NCI-H69 (cell line): ENCODE data around the gene SSBP2.
A peak's percentile ranks its signal among the peaks of the same experiment; 100 is the strongest.

Source experiments
- DNase-seq: peaks from one replicate; lab custom pipeline; 2025; lab: John Stamatoyannopoulos, UW

SSBP2 gene

DNA sequence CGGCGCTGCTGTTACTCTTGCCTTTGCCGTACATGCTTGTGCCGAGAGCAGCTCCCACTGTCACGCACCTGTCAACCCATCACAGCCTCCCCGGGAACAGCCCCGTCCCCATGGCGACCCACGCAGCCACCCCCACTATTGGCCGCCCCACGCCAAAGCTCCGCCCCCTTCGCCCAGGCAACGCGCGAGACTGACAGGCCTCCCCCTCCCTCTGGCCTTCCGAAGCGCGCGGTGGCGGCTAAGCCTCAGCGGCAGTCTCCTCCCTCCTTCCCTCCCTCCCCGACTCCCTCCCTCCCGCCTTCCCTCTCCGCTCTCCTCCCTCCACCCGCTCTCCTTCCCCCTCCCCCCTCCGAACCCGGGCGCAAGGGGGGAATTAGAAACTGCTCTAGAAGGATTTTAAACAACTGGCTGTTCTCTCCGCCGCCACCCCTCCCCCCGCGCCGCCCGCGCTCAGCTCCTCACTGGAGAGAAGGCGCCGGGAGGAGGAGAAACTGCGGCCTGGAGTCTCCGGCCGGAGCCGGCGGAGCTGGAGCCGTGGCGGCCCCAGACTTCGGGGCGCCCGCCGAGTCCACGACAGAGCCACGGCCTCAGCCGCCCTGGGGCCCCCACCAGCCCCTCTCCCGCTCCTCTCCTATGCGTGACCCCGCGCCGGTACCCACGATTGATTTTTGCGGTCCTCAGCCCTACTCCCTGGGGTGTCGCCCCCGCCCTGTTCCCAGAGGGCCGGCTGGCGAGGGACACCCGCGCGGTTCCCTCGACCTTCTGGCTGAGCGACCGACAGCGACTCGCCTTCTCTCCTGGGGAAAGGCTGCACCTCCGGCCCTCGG lies at the start of gene SSBP2:
SSBP2 (minus strand) TSS at position 89 of the 827 bp plus-strand sequence; CDS start at position 34, 55 bp downstream.
- DNase-seq = peak; percentile 99

DNA sequence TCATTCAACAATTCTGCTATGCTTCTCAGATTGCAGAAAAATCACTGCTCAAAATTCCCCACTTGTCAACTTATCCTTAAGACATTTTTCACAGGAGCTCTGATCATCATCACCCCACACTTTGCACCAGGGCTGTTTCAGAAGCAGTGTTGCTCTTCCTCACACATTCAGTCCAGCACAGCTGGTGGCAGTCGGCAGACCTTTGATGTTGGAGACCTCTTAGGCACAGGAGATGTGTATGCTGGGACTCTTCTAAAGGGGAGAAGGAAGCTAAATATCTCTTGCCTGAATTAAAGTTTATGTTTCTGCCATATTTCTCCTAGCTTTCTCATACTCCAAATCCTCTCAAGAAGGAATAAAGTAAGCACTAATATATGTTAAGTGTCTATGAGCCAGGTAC lies 44.8 kb upstream of the SSBP2 start:
- no peak for DNase-seq

DNA sequence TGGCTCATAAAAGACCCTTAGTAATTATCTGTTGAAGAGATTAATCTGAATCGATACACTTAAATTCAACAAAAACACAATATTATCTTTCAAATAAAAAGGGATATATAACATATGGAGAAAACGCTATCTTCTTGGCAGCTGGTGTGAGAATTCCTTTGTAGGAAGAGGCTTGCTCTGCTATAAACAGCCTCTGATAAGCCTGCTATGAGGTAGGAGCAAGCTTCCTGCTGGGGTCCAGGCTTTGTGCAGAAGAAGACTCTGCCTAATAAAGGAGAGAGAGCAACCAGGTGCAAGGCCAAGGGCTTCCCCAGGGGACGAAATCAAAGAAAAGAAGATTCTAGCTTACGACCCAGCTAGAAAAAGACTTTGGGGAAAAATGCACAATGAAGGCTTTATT lies 43.3 kb upstream of the SSBP2 start:
- DNase-seq = no peak

DNA sequence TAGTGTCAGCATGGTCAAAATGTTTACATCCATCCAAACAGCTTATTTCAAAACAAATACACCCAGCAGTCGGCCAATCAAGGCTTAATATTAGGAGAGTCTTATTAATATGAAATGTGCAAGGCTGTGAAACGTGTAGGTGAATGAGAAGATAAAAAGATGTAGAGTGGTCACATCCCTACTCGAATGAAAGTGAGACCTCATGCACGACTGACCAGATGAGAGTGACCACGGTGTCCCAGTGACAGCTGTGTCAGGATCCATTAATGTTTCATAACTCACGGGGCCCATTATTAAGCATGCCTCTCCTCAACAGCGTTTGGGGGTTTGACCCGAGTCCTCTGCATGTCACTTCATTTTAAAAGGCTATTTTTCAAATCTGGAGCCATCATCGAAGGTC lies 39.4 kb upstream of the SSBP2 start:
- DNase-seq = no peak

DNA sequence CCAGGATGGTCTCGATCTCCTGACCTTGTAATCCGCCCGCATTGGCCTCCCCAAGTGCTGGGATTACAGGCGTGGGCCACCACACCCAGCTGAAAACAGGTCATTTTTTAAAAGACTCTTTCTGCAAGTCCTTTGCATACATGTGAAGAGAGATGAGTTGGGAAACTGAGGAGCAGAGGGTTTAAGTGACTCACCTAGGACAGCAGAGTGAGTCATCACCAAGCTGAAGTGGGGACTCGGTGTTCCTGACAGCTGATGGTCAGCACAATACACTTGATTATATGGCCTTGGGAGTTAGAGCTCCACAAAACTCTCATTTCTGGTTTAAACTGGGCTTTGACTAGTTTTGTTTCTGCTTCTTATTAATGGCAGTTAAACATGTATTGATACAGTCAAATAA lies 38.1 kb upstream of the SSBP2 start:
- DNase-seq = no peak

DNA sequence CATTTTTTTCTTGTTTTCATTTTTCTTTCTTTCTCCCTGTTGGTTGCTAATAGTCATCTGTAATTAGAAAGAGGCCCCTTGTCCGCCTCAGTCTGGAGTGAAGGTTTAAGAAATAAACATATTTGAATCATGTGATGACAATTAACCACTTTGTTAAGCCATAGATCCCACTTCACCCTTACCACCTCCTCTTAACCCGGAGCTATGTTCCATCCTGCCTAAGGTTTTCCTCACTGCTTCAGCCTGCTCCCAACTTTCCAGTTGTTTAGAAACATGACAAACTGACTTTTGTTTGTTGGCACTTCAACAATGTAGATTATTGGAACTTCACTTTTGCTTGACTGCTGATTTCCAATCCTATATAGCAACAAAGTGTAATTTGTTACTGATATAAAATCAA lies 37.4 kb upstream of the SSBP2 start:
- DNase-seq = no peak

DNA sequence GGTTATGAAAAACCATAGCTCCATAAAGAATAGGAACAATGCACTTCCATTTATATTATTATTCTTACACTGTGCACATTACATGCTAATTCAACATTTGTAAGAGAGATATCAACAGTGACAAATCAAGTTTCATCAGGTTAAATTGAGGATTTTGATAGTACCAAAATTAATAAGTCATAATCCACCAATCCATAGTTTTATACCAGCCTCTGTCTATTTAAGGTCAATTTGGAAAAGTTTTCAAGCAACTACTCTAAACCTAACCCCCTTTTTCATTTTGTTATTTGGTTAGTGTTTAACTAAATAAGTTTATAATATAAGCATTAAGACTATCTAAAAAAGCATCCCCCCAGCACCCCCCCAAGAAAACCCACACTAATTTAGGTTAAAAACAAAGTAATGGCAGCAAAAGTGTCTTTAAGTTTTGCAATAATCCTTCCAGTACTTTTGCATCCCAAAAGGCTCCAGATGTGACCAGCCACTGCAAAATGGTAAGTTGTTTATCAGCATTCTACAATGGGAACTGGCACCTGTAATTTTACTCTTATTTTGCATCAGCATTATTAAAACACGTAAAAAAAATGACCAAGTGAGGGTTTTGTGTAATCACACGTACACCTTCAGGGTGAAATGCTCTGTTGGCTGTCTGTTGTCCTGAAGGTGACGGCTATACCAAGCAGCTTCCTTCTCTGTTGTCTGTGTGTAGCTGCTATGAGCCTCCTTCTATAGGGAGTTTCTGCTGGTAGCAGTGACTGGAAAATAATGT lies 36.8 kb upstream of the SSBP2 start:
- DNase-seq = peak; percentile 39

DNA sequence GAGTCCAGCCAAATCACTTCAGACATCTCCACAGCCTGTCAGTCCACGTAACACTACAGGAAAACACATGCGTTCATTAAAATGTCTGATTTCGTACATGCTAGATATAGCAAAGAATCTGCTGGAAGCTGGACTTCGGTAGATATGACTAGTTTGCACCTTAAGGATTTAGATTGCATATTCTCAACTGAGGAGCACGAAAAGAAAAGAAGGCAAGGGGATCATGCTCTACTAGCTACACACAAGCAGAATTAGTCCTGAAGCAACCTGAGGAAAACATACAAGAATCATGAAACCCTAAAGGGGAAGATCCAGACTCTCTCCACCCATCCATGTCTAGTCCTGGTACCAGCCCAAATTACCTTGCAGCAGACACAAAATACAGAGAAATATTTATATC lies 36.1 kb upstream of the SSBP2 start:
- DNase-seq = no peak

DNA sequence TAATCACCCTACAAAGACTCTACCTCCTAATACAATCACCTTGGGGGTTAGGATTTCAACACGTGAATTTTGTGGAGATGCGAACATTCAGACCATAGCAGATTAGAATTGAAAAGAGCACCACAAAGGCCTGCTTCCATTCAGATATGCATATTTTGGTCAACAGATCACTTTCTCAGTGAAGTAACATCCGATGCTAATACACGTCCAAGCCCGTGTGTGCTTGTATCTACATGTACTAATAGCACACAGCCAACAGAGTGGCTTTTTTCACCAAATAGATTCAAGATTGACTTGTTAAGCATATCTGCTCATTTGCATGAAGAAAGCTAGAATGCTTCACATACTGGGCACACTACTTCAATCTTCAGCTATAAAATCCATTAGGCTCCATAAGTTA lies 35.6 kb upstream of the SSBP2 start:
- DNase-seq = no peak

DNA sequence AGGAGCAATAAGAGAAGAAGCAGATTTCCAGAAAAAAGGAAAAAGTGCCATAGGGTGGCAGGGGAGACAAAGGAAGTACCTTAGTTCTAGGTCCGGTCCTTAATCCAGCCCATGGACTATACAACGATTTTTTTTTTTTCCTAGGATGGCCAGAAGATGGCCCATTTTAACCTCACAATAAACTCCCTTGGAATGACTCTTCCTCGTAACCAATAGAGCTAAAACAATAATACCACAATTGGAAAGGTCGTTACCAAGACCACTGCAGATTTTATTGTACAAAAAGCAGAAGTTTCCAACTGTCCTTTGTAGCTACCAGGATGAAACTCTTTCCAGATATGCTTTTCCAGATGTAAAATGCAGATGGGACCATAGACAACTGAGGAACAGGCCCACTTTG lies 34.4 kb upstream of the SSBP2 start:
- DNase-seq = no peak

DNA sequence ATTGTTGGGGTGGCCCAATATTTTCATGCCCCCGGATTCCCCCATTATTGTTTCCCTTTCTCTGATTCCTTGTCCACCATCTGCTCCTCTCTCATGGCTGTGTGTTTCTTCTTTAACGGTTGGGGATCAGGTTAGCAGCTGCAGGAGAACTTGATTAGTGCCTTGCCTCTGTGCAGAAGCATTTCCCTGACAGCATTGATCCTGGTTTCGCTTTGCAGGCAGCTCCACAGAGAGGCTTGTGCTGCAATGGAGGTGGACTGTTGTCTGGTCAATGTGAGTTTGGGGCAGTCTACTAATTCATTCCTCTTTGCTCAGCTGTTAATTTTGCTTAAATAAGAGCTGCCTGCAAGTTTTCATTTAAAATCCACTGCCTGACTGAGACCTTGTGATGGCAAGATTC lies 32.5 kb upstream of the SSBP2 start:
- peak; percentile 38 for DNase-seq

DNA sequence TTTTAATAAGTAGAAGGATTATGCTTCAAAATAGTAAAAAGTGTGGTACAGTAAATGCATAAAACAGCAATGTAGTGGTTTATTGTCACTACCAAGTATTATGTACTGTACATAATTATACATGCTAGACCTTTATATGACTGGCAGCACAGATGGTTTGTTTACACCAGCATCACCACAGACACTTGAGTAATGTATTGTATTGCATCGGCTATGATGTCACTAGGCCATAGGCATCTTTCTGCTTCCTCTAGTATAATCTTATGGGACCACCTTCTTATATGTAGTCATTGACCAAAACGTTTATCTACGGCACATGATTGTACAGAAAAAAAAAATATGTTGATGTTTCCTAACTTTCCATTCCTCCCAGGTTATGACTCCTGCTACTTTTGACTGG lies 31.9 kb upstream of the SSBP2 start:
- DNase-seq = peak; percentile 32

DNA sequence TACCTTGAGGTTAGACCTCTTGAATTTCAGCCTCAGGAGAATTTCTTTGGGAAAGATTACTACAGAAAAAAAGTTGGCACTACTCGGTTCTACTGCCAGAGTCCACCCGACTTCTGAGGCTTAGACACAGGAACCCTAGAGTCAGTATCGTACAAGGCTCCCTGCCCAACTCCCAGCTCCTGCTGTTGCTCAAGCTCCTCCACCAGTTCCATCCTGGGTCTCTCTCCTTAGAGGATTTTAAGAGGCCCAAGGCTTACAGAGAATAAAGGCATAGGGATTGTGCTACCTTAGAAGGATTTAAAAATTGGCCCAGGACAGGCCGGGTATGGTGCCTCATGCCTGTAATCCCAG lies 29.0 kb upstream of the SSBP2 start:
- DNase-seq = no peak

DNA sequence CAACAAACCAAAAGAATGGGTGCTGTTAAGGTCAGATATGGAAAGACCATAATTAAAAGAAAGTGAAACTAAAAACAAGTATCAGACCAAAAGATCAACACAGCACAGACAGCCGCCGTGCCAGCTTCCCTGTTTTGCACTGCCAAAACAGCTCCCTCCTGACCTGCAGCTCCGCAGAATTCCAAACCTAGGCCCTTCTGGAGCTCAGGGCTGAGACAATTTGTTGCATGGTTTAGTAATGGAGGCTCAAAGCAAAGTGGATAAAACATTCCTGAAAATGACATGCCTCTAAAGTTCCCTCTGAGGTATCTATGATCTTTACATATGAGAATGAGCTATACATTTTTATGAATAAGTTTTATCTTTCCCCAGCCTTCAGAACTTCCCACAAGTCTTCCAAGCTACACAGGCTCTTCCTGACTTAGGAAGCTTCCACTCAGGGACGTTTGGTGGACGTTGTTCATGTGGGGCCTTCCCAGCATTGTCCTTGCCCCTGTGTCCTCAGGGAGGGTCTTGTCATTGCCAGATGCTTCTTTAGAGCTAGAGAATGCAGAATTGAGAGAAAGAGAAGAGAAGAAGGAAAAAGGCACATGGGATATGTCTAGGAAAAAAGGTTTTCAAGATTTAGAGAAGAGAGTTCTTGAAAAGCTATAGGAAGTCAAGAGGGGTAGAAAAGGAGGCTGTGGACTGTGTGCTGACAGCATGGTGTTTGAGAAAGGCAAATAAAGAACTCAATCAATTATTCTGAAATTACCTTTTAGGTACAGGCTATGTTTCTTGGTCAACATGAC lies 28.4 kb upstream of the SSBP2 start:
- DNase-seq = peak; percentile 39

DNA sequence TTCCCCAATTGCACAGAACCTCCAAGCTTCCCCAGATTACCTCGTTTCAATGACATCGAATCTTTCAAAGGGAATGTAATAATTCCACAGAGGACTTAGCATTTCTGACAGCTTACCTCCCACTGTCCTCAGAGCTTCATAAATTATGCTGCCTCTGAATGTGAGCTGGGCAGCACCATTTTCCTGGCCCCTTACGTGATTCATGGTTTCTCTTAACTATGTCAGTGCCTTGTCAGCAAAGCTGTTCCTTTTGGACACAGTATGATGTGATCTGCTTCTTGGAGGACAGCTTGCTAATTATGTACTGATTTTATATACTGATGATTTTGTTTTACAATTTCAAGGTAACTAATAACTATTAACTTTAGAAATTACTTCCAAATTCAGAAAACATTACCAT lies 27.7 kb upstream of the SSBP2 start:
- DNase-seq = peak; percentile 61

DNA sequence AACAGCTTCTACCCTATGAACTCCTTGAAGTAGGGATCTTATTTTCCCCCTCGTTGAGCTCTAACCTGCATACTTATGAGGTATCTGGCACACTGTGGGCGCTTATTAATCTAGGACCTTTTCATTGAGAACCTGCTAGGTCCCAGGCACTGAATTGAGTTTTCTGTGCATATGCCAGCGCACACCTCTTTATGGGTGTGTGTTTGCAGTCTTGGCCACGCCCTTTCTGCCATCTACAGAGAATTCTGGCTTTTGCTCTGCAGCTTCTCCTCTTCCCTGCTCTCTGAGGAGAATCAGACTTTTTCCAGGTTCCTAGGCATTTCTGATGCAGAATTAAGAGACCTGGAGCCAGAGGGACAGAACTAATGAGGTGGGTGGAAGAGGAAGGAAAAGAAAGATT lies 25.4 kb upstream of the SSBP2 start:
- DNase-seq = peak; percentile 31

DNA sequence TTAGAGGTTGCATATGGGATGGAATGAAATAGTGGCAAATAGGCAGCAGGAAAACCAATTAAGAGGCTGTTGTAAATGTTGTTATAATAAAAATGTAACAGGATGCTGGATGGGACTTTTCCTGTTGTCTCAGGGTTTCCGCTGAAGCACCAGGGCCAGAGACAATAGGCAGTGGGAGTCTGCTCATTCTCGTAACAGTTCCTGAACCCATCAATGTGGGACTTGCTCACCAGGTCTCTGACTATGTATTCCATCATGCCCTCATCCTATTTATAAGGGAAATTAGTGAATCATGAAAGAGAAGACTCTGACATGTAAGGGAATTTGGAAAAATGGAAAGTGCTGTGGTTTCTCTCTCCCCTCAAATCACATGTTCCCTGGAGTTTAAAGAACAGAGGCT lies 23.5 kb upstream of the SSBP2 start:
- no peak for DNase-seq

DNA sequence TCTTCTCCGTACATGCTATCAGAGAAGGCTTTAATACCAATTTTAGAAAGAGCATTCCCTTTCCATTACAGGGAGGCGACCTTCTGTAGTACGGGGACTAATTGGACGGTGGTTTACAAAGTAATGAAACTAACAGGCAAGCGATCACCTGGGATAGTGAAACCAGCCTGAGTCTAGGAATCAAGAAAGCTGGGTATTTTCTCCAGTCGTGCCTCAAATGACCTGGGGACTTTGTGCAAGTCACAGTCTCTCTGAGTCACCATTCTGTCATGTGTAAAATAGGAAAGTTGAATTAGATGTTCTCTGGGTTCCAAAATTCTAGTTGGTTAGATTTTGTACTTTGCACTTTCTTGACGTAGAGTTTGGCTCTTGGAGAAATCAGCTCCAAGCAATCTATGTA lies 22.7 kb upstream of the SSBP2 start:
- DNase-seq = no peak

DNA sequence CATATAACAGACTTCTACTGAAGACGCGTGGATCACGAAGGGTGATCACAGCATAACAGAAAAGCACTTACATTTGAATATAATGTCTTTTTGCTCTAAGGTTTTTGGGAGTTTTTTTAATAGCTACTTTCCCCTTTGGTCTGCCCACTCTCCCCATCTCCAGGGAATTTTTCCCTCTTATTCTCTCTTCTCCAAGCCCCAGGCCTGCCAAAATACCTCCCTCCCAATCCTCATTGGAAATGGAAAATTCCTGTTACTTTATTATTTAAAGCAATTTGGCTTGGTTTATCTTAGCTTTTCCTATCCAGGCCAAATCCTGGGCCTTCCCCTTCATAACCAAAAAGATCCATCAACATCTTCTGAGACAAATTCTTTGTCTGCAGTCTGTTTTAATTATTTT lies 22.3 kb upstream of the SSBP2 start:
- no peak for DNase-seq

DNA sequence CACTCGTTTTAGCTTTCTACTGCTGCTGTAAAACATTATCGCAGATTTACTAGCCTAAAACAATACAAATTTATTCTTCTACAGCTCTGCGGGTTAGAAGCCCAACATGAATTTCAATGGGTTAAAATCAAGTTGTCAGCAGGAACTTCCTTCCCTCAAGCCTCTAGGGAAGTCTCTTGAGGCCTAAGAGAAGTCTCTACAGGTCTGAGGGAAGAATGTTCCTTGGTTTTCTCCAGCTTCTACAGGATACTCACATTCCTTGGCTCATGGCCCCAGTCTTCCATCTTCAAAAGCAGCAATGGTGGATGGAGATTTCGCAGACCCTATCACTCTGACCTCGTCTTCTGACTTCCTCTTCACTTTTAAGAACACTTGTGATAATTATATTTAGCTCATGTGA lies 21.6 kb upstream of the SSBP2 start:
- no peak for DNase-seq

DNA sequence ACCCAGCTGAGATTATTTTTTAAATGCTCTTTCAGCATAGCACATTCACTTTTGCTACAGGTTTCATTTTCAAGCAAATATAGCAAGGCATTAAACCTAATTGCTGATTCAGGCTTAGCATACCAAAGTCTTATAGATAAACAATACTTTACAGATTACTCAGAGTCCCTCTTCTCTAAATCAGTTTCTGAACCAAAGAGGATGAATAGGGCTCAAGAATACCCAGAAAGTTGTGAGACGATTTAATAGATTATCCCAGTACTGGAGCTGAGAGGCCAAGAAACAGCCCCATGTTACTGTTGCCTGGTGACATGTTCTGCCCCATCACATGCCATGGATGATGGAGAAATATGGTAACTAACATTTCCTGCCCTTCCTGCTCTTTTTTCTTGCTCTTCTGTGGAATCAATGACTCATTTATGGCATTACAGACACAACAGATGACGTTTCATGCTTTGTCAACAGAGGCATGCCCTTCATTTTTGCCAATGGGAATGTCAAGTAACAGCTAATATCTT lies 18.1 kb upstream of the SSBP2 start:
- peak; percentile 34 for DNase-seq

DNA sequence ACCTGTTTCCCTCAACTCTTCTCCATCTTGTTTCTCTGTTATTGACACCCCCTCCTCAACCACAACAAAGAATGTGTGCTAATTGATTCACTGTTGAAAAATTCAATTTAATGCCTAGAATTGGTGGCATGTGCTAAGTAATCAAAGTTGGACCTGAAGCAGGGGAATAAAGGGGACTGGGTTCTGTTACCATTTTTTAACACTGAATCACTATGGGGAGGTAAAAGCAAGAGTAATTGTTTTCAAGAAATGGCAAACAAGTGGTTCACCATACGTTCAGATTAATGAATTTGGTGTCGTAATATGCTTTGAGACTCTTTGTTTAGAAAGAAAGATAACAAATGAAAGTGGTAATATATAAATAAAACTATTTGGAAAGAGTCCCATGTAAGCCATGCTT lies 17.0 kb upstream of the SSBP2 start:
- no peak for DNase-seq

DNA sequence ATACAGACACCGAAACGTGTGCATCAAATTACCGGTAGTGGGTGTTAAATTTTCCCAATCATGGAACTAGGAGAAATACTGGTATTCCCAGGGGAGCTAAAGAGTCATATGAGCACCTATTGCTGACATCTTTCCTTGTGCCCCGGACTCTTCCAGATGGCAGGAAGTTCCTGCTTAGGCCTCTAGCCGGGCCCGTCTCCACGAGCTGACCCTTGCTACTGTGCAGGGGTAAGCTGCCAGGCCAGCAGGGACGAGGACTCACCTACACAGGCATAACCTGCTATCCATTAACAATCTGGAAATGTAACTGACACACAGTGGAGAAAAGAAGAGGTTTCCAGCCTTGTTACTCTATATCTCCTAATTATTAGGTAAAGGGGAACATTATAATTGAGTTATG lies 16.2 kb upstream of the SSBP2 start:
- no peak for DNase-seq
